Liver (tissue), 9 donors: ENCODE data around the gene EBF4. TPM values are rescaled to one million over a fixed set of nuclear protein-coding genes. Genes with fewer than 3 reads are reported as not detected.

ENCODE experiments used
- DNase-seq: peaks from one replicate; pipeline ENCODE4 v3.0.0-alpha.2; 2017; ENCODE audit warnings: low spot score
- H3K27ac ChIP-seq, 2 donors: one replicate each; pipeline ENCODE4 v1.7.0; 2013; ENCODE audit warnings: inconsistent platforms in 2 of 2, low read length in 2 of 2, control low read depth in 1 of 2, low read depth in 1 of 2, mild to moderate bottlenecking in 1 of 2
- H3K27me3 ChIP-seq, 4 donors: one replicate each; pipeline versions ENCODE4 v1.6.1 to v1.7.0; 2013; ENCODE audit warnings: low read length in 3 of 4, inconsistent platforms in 1 of 4, mild to moderate bottlenecking in 1 of 4, moderate library complexity in 1 of 4; ENCODE audit not compliant: control insufficient read depth in 4 of 4, insufficient read depth in 4 of 4
- H3K36me3 ChIP-seq, 4 donors: one replicate each; pipeline versions ENCODE4 v1.6.1 to v1.7.0; 2013; ENCODE audit warnings: low read length in 3 of 4, mild to moderate bottlenecking in 3 of 4, low read depth in 1 of 4, moderate library complexity in 1 of 4; ENCODE audit not compliant: control insufficient read depth in 4 of 4, insufficient read depth in 3 of 4
- H3K4me1 ChIP-seq, 4 donors: one replicate each; pipeline versions ENCODE4 v1.6.1 to v1.7.0; 2013; ENCODE audit warnings: low read length in 3 of 4, mild to moderate bottlenecking in 3 of 4, moderate library complexity in 1 of 4; ENCODE audit not compliant: control insufficient read depth in 4 of 4, insufficient read depth in 4 of 4
- H3K4me3 ChIP-seq, 3 donors: one replicate each; pipeline versions ENCODE4 v1.6.1 to v1.7.0; 2013; ENCODE audit warnings: low read length in 3 of 3, control low read depth in 1 of 3, low read depth in 1 of 3, mild to moderate bottlenecking in 1 of 3
- H3K9ac ChIP-seq, 2 donors: one replicate each; pipeline ENCODE4 v1.7.0; 2013; ENCODE audit warnings: low read length in 2 of 2, mild to moderate bottlenecking in 2 of 2, moderate library complexity in 2 of 2, control low read depth in 1 of 2, low read depth in 1 of 2
- H3K9me3 ChIP-seq, 4 donors: one replicate each; pipeline versions ENCODE4 v1.6.1 to v1.7.0; 2013; ENCODE audit warnings: low read length in 3 of 4; ENCODE audit not compliant: control insufficient read depth in 4 of 4
- ATF3 ChIP-seq: IDR thresholded peaks from 2 replicates; pipeline ENCODE4 v1.6.1; 2016; ENCODE audit warnings: antibody characterized with exemption
- FOXA2 ChIP-seq: IDR thresholded peaks from 2 replicates; pipeline ENCODE4 v1.6.1; 2016; ENCODE audit warnings: antibody characterized with exemption
- GABPA ChIP-seq, 2 donors: IDR thresholded peaks in 1 of 2; conservative IDR thresholded peaks in 1 of 2; 2 replicates each; pipeline ENCODE4 v1.6.1; 2016; ENCODE audit warnings: antibody characterized with exemption in 2 of 2, mild to moderate bottlenecking in 1 of 2, moderate library complexity in 1 of 2
- HNF4A ChIP-seq, 2 donors: conservative IDR thresholded peaks; 2 replicates each; pipeline ENCODE4 v1.6.1; 2016; ENCODE audit warnings: antibody characterized with exemption in 2 of 2, mild to moderate bottlenecking in 2 of 2
- JUND ChIP-seq, 2 donors: IDR thresholded peaks; 2 replicates each; pipeline ENCODE4 v1.6.1; 2016; ENCODE audit warnings: antibody characterized with exemption in 2 of 2
- NR2F2 ChIP-seq: IDR thresholded peaks from 2 replicates; pipeline ENCODE4 v1.6.1; 2016; ENCODE audit warnings: antibody characterized with exemption
- RAD21 ChIP-seq, 2 donors: IDR thresholded peaks; 2 replicates each; pipeline ENCODE4 v1.6.1; 2016; ENCODE audit warnings: antibody characterized with exemption in 2 of 2, mild to moderate bottlenecking in 2 of 2
- REST ChIP-seq: IDR thresholded peaks from 2 replicates; pipeline ENCODE4 v1.6.1; 2016; ENCODE audit warnings: antibody characterized with exemption, mild to moderate bottlenecking
- RXRA ChIP-seq, 2 donors: IDR thresholded peaks; 2 replicates each; pipeline ENCODE4 v1.6.1; 2017 to 2018; ENCODE audit warnings: antibody characterized with exemption in 2 of 2, mild to moderate bottlenecking in 1 of 2
- SP1 ChIP-seq: IDR thresholded peaks from 2 replicates; pipeline ENCODE4 v1.6.1; 2018; ENCODE audit warnings: antibody characterized with exemption, mild to moderate bottlenecking
- ZBTB33 ChIP-seq: IDR thresholded peaks from 2 replicates; pipeline ENCODE4 v1.6.1; 2016; ENCODE audit warnings: antibody characterized with exemption
- WGBS: extraction: QIAGEN DNeasy Blood & Tissue Kit; methylation state at CpG from one replicate; pipeline ENCODE4 v1.1.7; 2013; 5-methylcytosine and 5-hydroxymethylcytosine counted together
- polyA plus RNA-seq, 2 donors: library from polyadenylated mRNA; stranded (reverse) in 1 of 2; unstranded in 1 of 2; fragments of 200-250 nt in 1 of 2; fragments of >200 nt in 1 of 2; fragmentation: Nextera tagmentation in 1 of 2; extraction: Ambion mirVana in 1 of 2; gene quantifications; one replicate each; pipeline versions ENCODE4 v1.2.1 to v1.2.3, GENCODE V29; 2013 to 2015
- total RNA-seq, 2 donors: library from RNA; depleted of rRNA; stranded (reverse); fragments of >200 nt; gene quantifications; one replicate each; pipeline ENCODE4 v1.2.3, GENCODE V29; 2014
- donor health status: healthy.
- donor health status: healthy.
- donor health status: healthy.
- donor health status: healthy.
- donor health status: healthy.

EBF4 gene
- total and polyA plus RNA-seq, 4 donors, result 2.3 to 4.0 (median 2.9) TPM

GRCh38 chr20:2762578-2763131 lies 70.1 kb downstream of the EBF4 start:
- Histone ChIP-seq H3K4me1 (peaks cover 0 to under 1% (median under 1%) of the 10 kb centered on the region in 4 donors), H3K9me3 (no peaks in the 10 kb centered on the region), H3K27ac (no peak overlapping the region), H3K36me3 (no peaks in the 10 kb centered on the region), H3K9ac (no peak overlapping the region), H3K27me3 (no peaks in the 10 kb centered on the region), H3K4me3 (no peak overlapping the region)
- 72% methylated on average over 2 of the region's 2 CpGs for WGBS
- DNase-seq, result no peak
- TF ChIP-seq ATF3 (no peak), GABPA (IDR thresholded peaks at IDR 0.05 in 1 of 2, conservative IDR thresholded peaks at IDR 0.05 in 1 of 2) (no peak), RXRA (IDR thresholded peaks at IDR 0.05) (no peak), JUND (IDR thresholded peaks at IDR 0.05) (no peak), RAD21 (IDR thresholded peaks at IDR 0.05) (no peak)

- Histone ChIP-seq H3K4me1 (peaks cover 1 to 5% (median 5%) of the 10 kb centered on the region in 4 donors), H3K4me3 (no peak overlapping the region), H3K27ac (no peak overlapping the region), H3K36me3 (no peaks in the 10 kb centered on the region), H3K27me3 (no peaks in the 10 kb centered on the region), H3K9me3 (no peaks in the 10 kb centered on the region), H3K9ac (no peak overlapping the region)
- DNase-seq, result no peak
- TF ChIP-seq REST (no peak), ZBTB33 (no peak), ATF3 (no peak), FOXA2 (no peak)
- 59% methylated on average over 5 of the region's 5 CpGs for WGBS
Measured at GRCh38 chr20:2763186-2763585, 70.6 kb downstream of the EBF4 start.

- Histone ChIP-seq H3K4me3 (no peak overlapping the region), H3K27ac (no peak overlapping the region), H3K36me3 (no peaks in the 10 kb centered on the region), H3K27me3 (no peaks in the 10 kb centered on the region), H3K9ac (no peak overlapping the region), H3K9me3 (no peaks in the 10 kb centered on the region), H3K4me1 (peaks cover 1 to 11% (median 5%) of the 10 kb centered on the region in 4 donors)
- TF ChIP-seq RAD21 (IDR thresholded peaks at IDR 0.05) (peak in 1 of 2 donors; percentile 53), HNF4A (conservative IDR thresholded peaks at IDR 0.05) (peak; percentile 27), GABPA (IDR thresholded peaks at IDR 0.05 in 1 of 2, conservative IDR thresholded peaks at IDR 0.05 in 1 of 2) (peak in 1 of 2 donors; percentile 30), SP1 (peak; percentile 68), RXRA (IDR thresholded peaks at IDR 0.05) (peak; percentile 46 to 62), NR2F2 (no peak), FOXA2 (no peak)
- no peak for DNase-seq
- 44% methylated on average over 15 of the region's 15 CpGs for WGBS
Measured at GRCh38 chr20:2767768-2768631, 75.4 kb downstream of the EBF4 start.
